Esophagus muscularis mucosa (tissue), 4 donors: ENCODE results near the gene CLPTM1. TPM values are rescaled to one million over a fixed set of nuclear protein-coding genes. Genes with fewer than 3 reads are reported as not detected.

Experiments used
- DNase-seq: peaks from one replicate; pipeline ENCODE4 v3.0.0-alpha.2; 2017; ENCODE audit errors: extremely low spot score
- H3K27ac ChIP-seq, 4 donors: fragments of 200-600 bp; sonication (generic); replicated peaks in 1 of 4; 1 replicate in 3 of 4; 2 replicates in 1 of 4; pipeline ENCODE4 v1.5.1; 2016 to 2019; ENCODE audit warnings: mild to moderate bottlenecking in 1 of 4
- H3K27me3 ChIP-seq, 4 donors: fragments of 200-600 bp; sonication (generic); one replicate each; pipeline versions ENCODE4 v1.5.1 to v1.6.0; 2016 to 2019
- H3K36me3 ChIP-seq, 4 donors: fragments of 200-600 bp; sonication (generic); one replicate each; pipeline ENCODE4 v1.5.1; 2016 to 2019
- H3K4me1 ChIP-seq, 4 donors: fragments of 200-600 bp; sonication (generic); one replicate each; pipeline ENCODE4 v1.5.1; 2016 to 2019
- H3K4me3 ChIP-seq, 4 donors: fragments of 200-600 bp; sonication (generic); 1 replicate in 2 of 4; 2 replicates in 2 of 4; pipeline ENCODE4 v1.5.1; 2016 to 2019; ENCODE audit warnings: mild to moderate bottlenecking in 4 of 4, moderate library complexity in 1 of 4
- H3K9me3 ChIP-seq, 4 donors: fragments of 200-600 bp; sonication (generic); 1 replicate in 3 of 4; 2 replicates in 1 of 4; pipeline ENCODE4 v1.5.1; 2016 to 2019
- EP300 ChIP-seq: sonication (generic); formaldehyde crosslinking; IDR thresholded peaks from one replicate; pipeline ENCODE4 v1.6.1; 2017; ENCODE audit warnings: antibody characterized with exemption
- POLR2A ChIP-seq: fragments of 450-650 bp; IDR thresholded peaks from one replicate; pipeline ENCODE4 v1.6.1; 2017; ENCODE audit warnings: antibody characterized with exemption, moderate library complexity, mild to moderate bottlenecking, low read depth
- POLR2AphosphoS5 ChIP-seq, 2 donors: sonication (generic); formaldehyde crosslinking; IDR thresholded peaks; one replicate each; pipeline ENCODE4 v1.6.1; 2017; ENCODE audit warnings: antibody characterized with exemption in 2 of 2
- WGBS: methylation state at CpG from one replicate; pipeline ENCODE4 v1.1.5; 2018; 5-methylcytosine and 5-hydroxymethylcytosine counted together
- intact Hi-C: fragments of 100-400 bp; cut with DNase I; formaldehyde crosslinking; loops from one replicate; pipeline ENCODE4 v1.15.1; 2023
- total RNA-seq, 4 donors: library from RNA; depleted of rRNA; stranded (reverse); fragments of >200 nt; gene quantifications; one replicate each; pipeline versions ENCODE4 v1.1.0 to v1.2.1, GENCODE V29; 2016
- TF ChIP-seq, protein P1 (sequence below), 3 experiments: fragments of 200-600 bp in 2 of 3; fragments of 450-650 bp in 1 of 3; sonication (generic) in 2 of 3; IDR thresholded peaks; one replicate each; pipeline ENCODE4 v1.5.1; 2017 to 2019; ENCODE audit warnings: antibody characterized with exemption in 3 of 3, mild to moderate bottlenecking in 2 of 3, moderate library complexity in 1 of 3

CLPTM1 gene
- total RNA-seq, 4 donors from 2014 or later, result 46.6 to 154 (median 79.5) TPM

DNA sequence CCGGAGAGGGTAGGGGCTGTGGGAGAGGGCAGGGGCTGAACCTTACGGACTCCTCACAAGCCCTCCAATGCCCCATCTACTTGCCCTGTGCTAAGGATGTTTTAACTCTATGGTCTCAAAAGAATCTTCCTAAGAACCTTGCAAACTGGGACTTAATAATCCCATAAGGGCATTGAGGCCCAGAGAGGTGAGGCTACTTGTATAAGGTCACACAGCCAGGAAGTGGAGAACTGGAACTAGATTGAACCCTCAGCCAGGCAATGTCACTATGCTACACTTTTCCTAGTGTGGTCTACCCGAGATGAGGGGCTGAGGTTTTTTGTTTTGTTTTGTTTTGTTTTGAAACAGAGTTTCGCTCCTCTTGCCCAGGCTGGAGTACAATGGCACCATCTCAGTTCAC, 23.6 kb upstream of the CLPTM1 start:
- no peaks in the 10 kb centered on the region for H3K27me3 ChIP-seq
- no peak for DNase-seq
- H3K36me3 ChIP-seq, result no peaks in the 10 kb centered on the region
- peaks cover 1 to 13% (median 9%) of the 10 kb centered on the region in 4 donors for H3K4me1 ChIP-seq
- 81% methylated on average over 4 of the region's 4 CpGs for WGBS
- intact Hi-C loops, result no loop called here
- no peak overlapping the region for H3K4me3 ChIP-seq
- TF ChIP-seq EP300 (no peak), POLR2A (no peak), POLR2AphosphoS5 (IDR thresholded peaks at IDR 0.05) (no peak)
- TF ChIP-seq, protein P1, sequence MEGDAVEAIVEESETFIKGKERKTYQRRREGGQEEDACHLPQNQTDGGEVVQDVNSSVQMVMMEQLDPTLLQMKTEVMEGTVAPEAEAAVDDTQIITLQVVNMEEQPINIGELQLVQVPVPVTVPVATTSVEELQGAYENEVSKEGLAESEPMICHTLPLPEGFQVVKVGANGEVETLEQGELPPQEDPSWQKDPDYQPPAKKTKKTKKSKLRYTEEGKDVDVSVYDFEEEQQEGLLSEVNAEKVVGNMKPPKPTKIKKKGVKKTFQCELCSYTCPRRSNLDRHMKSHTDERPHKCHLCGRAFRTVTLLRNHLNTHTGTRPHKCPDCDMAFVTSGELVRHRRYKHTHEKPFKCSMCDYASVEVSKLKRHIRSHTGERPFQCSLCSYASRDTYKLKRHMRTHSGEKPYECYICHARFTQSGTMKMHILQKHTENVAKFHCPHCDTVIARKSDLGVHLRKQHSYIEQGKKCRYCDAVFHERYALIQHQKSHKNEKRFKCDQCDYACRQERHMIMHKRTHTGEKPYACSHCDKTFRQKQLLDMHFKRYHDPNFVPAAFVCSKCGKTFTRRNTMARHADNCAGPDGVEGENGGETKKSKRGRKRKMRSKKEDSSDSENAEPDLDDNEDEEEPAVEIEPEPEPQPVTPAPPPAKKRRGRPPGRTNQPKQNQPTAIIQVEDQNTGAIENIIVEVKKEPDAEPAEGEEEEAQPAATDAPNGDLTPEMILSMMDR (IDR thresholded peaks at IDR 0.05), result no peak
- H3K27ac ChIP-seq, result no peak overlapping the region
- H3K9me3 ChIP-seq, result no peaks in the 10 kb centered on the region

DNA sequence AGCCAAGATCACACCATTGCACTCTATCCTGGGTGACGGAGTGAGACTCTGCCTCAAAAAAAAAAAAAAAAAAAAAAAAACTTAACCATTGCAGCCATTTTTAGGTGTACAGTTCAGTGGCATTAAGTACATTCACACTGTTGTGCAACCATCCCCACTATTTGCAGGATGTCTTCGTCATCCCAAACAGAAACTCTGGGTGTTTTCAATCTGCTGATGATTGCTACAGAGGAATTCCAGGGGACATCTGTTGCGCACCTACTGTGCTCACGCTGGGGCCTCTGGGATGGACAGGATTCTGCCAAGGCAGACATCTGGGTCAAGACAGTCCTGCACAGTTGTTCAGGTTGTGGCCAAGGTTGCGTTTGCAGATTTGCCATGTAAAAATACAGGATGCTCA, 15.5 kb upstream of the CLPTM1 start:
- Histone ChIP-seq H3K27me3 (no peaks in the 10 kb centered on the region), H3K36me3 (no peaks in the 10 kb centered on the region), H3K27ac (no peak overlapping the region), H3K9me3 (no peaks in the 10 kb centered on the region), H3K4me3 (no peak overlapping the region), H3K4me1 (no peaks in the 10 kb centered on the region)
- intact Hi-C loops, result no loop called here
- no peak for DNase-seq
- 73% methylated on average over 5 of the region's 5 CpGs for WGBS
- TF ChIP-seq, protein P1 (IDR thresholded peaks at IDR 0.05), result no peak
- TF ChIP-seq POLR2AphosphoS5 (IDR thresholded peaks at IDR 0.05), result no peak
- no peak for TF ChIP-seq POLR2A
- no peak for TF ChIP-seq EP300

DNA sequence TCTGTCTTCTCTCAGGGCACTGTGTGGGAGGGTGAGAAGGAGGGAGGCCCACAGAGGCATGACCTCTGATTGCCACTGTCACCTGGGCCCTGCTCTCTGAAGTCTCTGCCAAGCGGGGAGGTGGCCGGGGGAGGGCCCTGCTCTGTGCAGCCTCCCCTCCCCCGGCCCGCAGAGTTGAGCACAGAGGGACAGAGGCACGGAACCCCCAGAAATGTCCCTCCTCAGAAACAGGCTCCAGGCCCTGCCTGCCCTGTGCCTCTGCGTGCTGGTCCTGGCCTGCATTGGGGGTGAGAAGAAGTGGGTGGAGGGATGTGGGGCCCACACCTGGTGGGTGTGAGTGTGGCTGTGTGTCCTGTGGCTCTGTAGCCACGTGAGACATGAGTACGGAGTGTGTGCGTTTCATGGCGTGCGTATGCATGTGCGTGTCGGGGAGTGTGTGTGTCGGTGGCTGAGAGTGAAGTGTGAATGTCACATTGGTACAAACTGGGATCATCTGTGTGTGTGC, 13.1 kb upstream of the CLPTM1 start, which contains the start of gene APOC4:
Gene APOC4 (plus strand): TSS at position 171 of the 505 bp plus-strand sequence. CDS start 41 bp downstream, at position 212.
- Histone ChIP-seq H3K27ac (no peak within 1 kb of the TSS), H3K27me3 (no peaks in the 10 kb centered on the region), H3K36me3 (no peaks in the 10 kb centered on the region), H3K4me1 (no peaks in the 10 kb centered on the region), H3K9me3 (no peaks in the 10 kb centered on the region), H3K4me3 (no peak within 1 kb of the TSS)
- no peak for DNase-seq
- 89% methylated on average over 8 of the region's 14 CpGs for WGBS
- TF ChIP-seq POLR2A, result no peak
- TF ChIP-seq POLR2AphosphoS5 (IDR thresholded peaks at IDR 0.05), result no peak
- TF ChIP-seq, protein P1 (IDR thresholded peaks at IDR 0.05), result no peak
- TF ChIP-seq EP300, result no peak
- intact Hi-C loops, result no loop called here

DNA sequence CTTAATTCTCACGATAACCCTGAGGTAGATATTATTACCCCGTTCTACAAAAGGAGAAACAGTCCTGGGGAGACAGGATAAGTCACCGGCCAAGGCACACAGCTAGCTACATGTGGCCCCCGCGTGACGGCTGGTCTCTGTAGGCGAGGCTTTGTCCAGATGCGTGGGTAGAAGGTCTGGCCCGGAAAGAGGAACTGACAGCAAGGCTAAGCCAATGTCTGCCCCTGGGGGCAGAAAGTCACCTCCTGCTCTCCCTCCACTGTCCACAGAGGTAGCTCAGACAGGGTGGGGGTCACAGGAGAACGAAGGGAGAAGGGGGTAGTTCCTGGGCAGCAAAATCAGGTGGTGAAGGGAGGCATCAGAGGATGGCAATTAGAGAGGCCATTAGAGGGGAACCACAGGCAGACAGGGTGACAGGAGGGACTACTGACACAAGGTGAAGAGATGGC, 11.4 kb upstream of the CLPTM1 start:
- Histone ChIP-seq H3K36me3 (peaks cover 0 to 5% (median 0%) of the 10 kb centered on the region in 4 donors), H3K4me3 (no peak overlapping the region), H3K27ac (no peak overlapping the region), H3K9me3 (no peaks in the 10 kb centered on the region), H3K27me3 (no peaks in the 10 kb centered on the region), H3K4me1 (no peaks in the 10 kb centered on the region)
- intact Hi-C loops, result no loop called here
- WGBS, result 59% methylated on average over 9 of the region's 10 CpGs
- TF ChIP-seq, protein P1 (IDR thresholded peaks at IDR 0.05), result no peak
- TF ChIP-seq EP300 (no peak), POLR2AphosphoS5 (IDR thresholded peaks at IDR 0.05) (no peak), POLR2A (no peak)
- no peak for DNase-seq
